Large intestine (tissue), 3 donors: ENCODE data around the gene NPIPB6. TPM values are rescaled to one million over a fixed set of nuclear protein-coding genes. Genes with fewer than 3 reads are reported as not detected.
"Not testable (repeated sequence)": the region's sequence is repeated elsewhere in the genome, so short reads cannot be mapped to it uniquely, and the experiment has no call there.

ENCODE experiments used
- DNase-seq, 2 donors: peaks; one replicate each; pipeline versions ENCODE4 v3.0.0 to v3.0.0-alpha.2; 2013
- H3K27ac ChIP-seq: one replicate; pipeline ENCODE4 v1.5.1; 2013; ENCODE audit warnings: low read length
- H3K27me3 ChIP-seq: 2 replicates; pipeline ENCODE4 v1.6.1; 2013; ENCODE audit warnings: low read length; ENCODE audit not compliant: control insufficient read depth, insufficient read depth
- H3K36me3 ChIP-seq: 2 replicates; pipeline ENCODE4 v1.6.1; 2013; ENCODE audit warnings: low read length; ENCODE audit not compliant: control insufficient read depth, insufficient read depth
- H3K4me1 ChIP-seq: one replicate; pipeline ENCODE4 v1.6.1; 2013; ENCODE audit warnings: low read length; ENCODE audit not compliant: control insufficient read depth, insufficient read depth
- H3K4me3 ChIP-seq: one replicate; pipeline ENCODE4 v1.5.1; 2013; ENCODE audit warnings: low read length
- H3K9me3 ChIP-seq: one replicate; pipeline ENCODE4 v1.6.1; 2013; ENCODE audit warnings: mild to moderate bottlenecking, low read depth, low read length, moderate library complexity; ENCODE audit not compliant: control insufficient read depth
- WGBS: methylation state at CpG from one replicate; pipeline ENCODE4 v1.1.5; 2013; ENCODE audit warnings: low lambda C conversion rate; ENCODE audit not compliant: insufficient coverage; 5-methylcytosine and 5-hydroxymethylcytosine counted together
- polyA plus RNA-seq: library from polyadenylated mRNA; unstranded; fragments of 120-200 nt; gene quantifications from one replicate; pipeline ENCODE4 v1.2.1, GENCODE V29; 2013

Gene NPIPB6
- polyA plus RNA-seq, 1 donor, result 1.8 TPM

GRCh38 chr16:28364268-28365173, 1.2 kb upstream of the NPIPB6 start:
- no CpG with 5 or more reads among the region's 75 CpGs for WGBS
- not testable (repeated sequence) for H3K36me3 ChIP-seq, H3K4me1 ChIP-seq, DNase-seq, H3K9me3 ChIP-seq, H3K27me3 ChIP-seq, H3K4me3 ChIP-seq, H3K27ac ChIP-seq

GRCh38 chr16:28362600-28362999, 708 bp downstream of the NPIPB6 start:
- H3K36me3 ChIP-seq, H3K4me1 ChIP-seq, DNase-seq, H3K9me3 ChIP-seq, H3K4me3 ChIP-seq, H3K27ac ChIP-seq, H3K27me3 ChIP-seq: not testable (repeated sequence)
- no CpG with 5 or more reads among the region's 5 CpGs for WGBS

GRCh38 chr16:28338230-28338629, 25.1 kb downstream of the NPIPB6 start:
- not testable (repeated sequence) for DNase-seq, H3K36me3 ChIP-seq, H3K27me3 ChIP-seq, H3K9me3 ChIP-seq, H3K4me1 ChIP-seq, H3K27ac ChIP-seq, H3K4me3 ChIP-seq
- WGBS, result no CpG with 5 or more reads among the region's 6 CpGs

- H3K36me3 ChIP-seq, DNase-seq, H3K4me3 ChIP-seq, H3K9me3 ChIP-seq, H3K27ac ChIP-seq, H3K27me3 ChIP-seq, H3K4me1 ChIP-seq: not testable (repeated sequence)
- WGBS, result no CpG with 5 or more reads among the region's 5 CpGs
Measured at GRCh38 chr16:28336940-28337710, 26.2 kb downstream of the NPIPB6 start.

- no CpG with 5 or more reads among the region's 8 CpGs for WGBS
- not testable (repeated sequence) for H3K4me1 ChIP-seq, H3K27ac ChIP-seq, H3K36me3 ChIP-seq, H3K9me3 ChIP-seq, H3K27me3 ChIP-seq, H3K4me3 ChIP-seq, DNase-seq
Measured at GRCh38 chr16:28335678-28336077, 27.6 kb downstream of the NPIPB6 start.

GRCh38 chr16:28332632-28333031, 30.7 kb downstream of the NPIPB6 start:
- not testable (repeated sequence) for H3K4me1 ChIP-seq, H3K4me3 ChIP-seq, H3K9me3 ChIP-seq, DNase-seq, H3K36me3 ChIP-seq, H3K27ac ChIP-seq, H3K27me3 ChIP-seq
- no CpG with 5 or more reads among the region's 6 CpGs for WGBS

GRCh38 chr16:28330981-28331380, 32.3 kb downstream of the NPIPB6 start:
- not testable (repeated sequence) for H3K4me3 ChIP-seq, H3K27me3 ChIP-seq, H3K9me3 ChIP-seq, DNase-seq, H3K27ac ChIP-seq, H3K4me1 ChIP-seq, H3K36me3 ChIP-seq
- no CpG with 5 or more reads among the region's 2 CpGs for WGBS

GRCh38 chr16:28330232-28330631, 33.1 kb downstream of the NPIPB6 start:
- no CpG with 5 or more reads among the region's 9 CpGs for WGBS
- not testable (repeated sequence) for DNase-seq

GRCh38 chr16:28326881-28327610, 36.3 kb downstream of the NPIPB6 start:
- Histone ChIP-seq H3K36me3 (no peaks in the 10 kb centered on the region), H3K4me1 (no peaks in the 10 kb centered on the region), H3K27ac (no peak overlapping the region), H3K4me3 (no peak overlapping the region), H3K27me3 (no peaks in the 10 kb centered on the region), H3K9me3 (no peaks in the 10 kb centered on the region)
- DNase-seq, result peak in 1 of 2 donors; percentile 22
- WGBS, result 35% methylated on average over 2 of the region's 12 CpGs

More at GRCh38 chr16:28330232-28330631, 33.1 kb downstream of the NPIPB6 start:
- not testable (repeated sequence) for H3K4me3 ChIP-seq, H3K27ac ChIP-seq, H3K9me3 ChIP-seq, H3K4me1 ChIP-seq, H3K36me3 ChIP-seq, H3K27me3 ChIP-seq

GRCh38 chr16:28324887-28325279, 38.4 kb downstream of the NPIPB6 start:
- Histone ChIP-seq H3K27me3 (no peaks in the 10 kb centered on the region), H3K4me3 (no peak overlapping the region), H3K36me3 (no peaks in the 10 kb centered on the region), H3K9me3 (no peaks in the 10 kb centered on the region), H3K27ac (no peak overlapping the region), H3K4me1 (no peaks in the 10 kb centered on the region)
- no CpG with 5 or more reads among the region's 3 CpGs for WGBS
- DNase-seq, result no peak
